Measurements from ENCODE around the gene SMPD3.

Gene SMPD3

GRCh38 chr16:68470461-68471150, 22.3 kb upstream of the SMPD3 start:
- FAIRE-seq: no peak

DNA sequence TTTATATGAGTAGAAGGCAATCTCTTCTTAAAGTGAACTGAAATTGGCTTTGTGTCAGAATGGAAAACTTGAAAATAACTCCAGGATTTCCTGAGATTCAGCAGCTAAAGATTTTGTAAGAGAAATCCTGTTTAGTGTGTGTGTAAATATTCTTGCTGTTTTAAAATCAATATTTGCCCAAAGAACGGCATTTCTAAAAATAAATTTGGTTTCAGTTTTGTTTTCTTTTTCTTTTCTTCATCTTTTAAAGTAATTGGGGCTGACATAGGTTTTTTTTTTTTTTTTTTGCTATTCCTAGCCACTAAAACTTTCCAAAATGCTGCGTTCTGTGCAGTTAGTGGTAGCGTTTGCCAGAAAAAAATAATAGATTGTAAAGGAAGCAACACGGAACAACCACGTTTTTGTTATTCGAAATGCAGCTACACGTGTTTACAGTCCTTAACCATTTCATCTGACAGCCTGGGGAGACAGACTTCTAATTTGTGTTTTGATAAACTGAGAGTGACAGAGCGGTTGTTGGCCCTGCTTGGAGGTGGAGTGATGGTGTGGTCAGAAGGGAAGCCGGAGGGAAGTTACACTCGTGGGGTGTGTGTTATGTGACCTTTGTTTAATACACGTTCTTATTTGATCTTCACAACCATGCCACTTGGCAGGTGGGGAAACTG, 21.6 kb upstream of the SMPD3 start:
- no peak for FAIRE-seq

DNA sequence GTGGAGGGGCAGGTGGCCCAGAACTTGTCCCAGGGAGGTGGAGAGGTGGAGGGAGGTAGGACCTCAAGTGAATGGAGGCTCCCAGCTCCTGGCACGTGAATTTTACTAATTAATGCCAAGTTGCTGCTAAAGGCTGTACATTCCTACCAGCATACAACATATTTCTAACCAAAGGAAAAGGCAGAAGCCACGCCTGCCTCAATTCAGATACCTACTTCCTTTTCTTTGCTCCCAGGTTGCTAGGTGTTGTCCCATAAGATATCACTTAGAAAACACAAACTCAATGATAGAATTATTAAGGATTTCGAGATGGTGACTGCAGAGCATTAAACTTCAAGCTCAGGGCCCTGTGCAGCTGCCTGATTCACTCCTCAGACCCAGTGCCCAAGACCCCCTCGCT, 20.5 kb upstream of the SMPD3 start:
- no peak for FAIRE-seq

DNA sequence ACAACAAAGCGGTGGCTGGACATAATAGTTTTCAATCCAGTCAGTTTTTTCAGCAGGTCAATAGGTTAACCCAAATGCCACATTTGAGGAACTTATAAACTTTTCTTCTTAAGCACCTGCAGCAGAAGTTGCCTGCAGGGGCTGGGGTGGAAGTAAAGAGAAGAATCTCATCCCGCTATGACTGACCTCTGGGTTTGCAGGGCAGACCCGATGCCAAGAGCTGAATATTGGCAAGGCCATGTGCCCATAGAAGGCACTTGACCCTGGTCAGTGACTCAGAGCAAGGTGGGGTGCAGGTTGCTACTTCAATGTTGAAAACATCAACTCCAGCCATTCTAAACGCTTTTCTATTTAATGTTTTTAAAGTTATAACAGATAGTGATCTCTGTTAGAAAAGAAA, 17.9 kb upstream of the SMPD3 start:
- no peak for FAIRE-seq

GRCh38 chr16:68463904-68464303, 15.6 kb upstream of the SMPD3 start:
- FAIRE-seq: no peak

DNA sequence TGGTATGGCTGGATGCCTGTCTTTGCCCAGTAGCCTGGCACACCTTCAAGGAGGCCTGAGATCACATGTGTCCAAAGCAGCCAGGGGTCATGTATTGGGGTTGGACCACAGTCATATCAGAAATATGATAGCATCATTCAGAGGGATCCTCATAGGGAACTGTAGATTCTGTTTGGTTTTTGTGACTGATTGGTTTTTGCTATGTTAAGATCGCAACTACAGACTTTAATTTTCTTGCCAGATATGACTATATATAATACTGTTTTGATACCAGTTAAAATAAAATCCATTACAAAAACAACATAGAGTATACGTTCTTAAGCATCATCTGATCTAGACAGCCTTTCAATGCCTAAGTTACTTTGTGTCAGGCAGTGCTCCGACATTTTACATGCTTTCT, 11.8 kb upstream of the SMPD3 start:
- FAIRE-seq: no peak

GRCh38 chr16:68459457-68459856, 11.1 kb upstream of the SMPD3 start:
- no peak for FAIRE-seq

DNA sequence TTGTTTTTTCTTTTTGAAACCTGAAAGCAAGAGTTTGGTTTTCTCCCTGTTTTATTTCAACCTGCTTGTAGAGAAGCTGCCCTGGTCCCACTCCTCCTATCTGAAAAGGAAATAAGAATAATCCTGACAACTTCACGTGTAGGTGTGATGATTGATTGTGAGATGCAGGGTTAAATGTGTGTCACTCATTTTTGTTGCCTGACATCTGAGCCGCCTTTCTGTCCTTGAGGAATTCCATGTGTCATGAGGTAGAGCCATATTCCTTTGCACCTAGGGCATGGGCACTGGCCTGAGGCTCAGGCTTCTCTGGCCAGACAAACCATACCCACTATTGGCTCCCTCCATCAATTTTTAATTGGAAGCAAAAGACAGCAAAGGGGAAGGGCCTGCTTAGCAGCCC, 10.2 kb upstream of the SMPD3 start:
- no peak for FAIRE-seq

DNA sequence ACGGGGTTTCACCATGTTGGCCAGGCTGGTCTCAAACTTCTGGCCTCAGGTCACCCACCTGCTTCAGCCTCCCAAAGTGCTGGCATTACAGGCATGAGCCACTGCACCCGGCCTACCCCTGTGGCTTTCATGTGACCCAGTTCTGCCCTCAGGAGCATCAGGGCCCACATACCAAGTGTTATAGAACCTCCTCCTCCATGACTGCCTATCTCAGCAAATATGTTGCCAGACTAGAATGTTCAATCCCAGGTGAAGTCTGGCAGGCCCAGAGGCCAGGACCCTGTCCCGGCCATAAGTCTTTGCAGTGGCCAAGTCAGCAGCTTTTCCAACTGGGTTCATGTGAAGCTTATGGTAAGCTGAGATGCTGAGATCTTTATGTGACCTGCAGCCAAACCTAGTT, 9.8 kb upstream of the SMPD3 start:
- no peak for FAIRE-seq

GRCh38 chr16:68455631-68456030, 7.3 kb upstream of the SMPD3 start:
- no peak for FAIRE-seq

DNA sequence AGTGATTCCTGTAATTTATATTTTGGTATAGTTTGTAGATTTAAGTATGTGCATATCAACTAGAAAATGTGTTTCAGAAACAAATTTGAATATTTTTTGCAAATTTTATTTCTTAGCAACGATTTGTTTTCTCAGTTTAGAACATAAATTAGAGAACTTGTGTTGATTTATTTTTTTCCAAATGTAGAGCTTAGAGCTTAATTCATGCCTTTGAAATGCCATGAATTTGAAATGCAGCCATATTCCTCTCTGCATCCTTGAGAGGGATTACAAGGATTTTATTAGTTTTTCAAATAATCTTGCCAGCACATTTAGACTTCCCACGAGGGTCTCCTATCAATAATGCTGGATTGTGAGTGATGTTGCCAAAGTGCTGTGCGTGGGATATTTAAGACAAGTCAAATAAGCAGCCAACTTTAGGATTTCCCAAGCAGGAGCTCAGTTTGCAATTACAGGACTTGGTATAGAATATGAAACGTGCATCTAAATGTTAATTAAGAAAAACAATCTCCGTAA, 6.7 kb upstream of the SMPD3 start:
- FAIRE-seq: no peak

GRCh38 chr16:68453816-68454215, 5.5 kb upstream of the SMPD3 start:
- FAIRE-seq: no peak

GRCh38 chr16:68452176-68452575, 3.9 kb upstream of the SMPD3 start:
- no peak for FAIRE-seq

GRCh38 chr16:68451676-68452075, 3.4 kb upstream of the SMPD3 start:
- FAIRE-seq: no peak

DNA sequence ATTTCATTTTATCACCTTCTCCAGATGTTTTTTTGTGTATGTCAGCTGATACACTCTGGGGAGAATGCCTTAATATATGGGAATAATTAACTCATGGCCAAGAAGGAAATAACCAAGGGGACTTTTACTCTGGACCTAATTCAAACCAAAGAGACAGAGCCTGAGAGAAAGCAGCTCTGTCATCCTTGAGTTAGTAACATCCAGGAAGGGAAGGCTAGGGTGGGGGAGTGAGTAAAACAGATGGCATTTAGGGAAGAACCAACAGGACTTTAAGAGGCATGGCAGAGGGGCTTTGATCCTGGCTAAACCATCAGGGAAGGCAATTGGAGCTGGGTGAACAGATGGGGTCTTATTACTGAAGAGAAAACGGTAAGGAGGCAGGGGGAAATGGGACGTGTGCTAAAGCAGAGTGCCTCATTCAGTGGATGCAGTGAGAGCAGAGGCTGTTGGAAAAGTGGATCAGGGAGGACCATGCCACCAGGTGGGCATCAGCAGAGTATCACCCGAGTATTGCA, 2.5 kb upstream of the SMPD3 start:
- no peak for FAIRE-seq

- no peak for FAIRE-seq
Measured at GRCh38 chr16:68447653-68448359, 502 bp downstream of the SMPD3 start.

DNA sequence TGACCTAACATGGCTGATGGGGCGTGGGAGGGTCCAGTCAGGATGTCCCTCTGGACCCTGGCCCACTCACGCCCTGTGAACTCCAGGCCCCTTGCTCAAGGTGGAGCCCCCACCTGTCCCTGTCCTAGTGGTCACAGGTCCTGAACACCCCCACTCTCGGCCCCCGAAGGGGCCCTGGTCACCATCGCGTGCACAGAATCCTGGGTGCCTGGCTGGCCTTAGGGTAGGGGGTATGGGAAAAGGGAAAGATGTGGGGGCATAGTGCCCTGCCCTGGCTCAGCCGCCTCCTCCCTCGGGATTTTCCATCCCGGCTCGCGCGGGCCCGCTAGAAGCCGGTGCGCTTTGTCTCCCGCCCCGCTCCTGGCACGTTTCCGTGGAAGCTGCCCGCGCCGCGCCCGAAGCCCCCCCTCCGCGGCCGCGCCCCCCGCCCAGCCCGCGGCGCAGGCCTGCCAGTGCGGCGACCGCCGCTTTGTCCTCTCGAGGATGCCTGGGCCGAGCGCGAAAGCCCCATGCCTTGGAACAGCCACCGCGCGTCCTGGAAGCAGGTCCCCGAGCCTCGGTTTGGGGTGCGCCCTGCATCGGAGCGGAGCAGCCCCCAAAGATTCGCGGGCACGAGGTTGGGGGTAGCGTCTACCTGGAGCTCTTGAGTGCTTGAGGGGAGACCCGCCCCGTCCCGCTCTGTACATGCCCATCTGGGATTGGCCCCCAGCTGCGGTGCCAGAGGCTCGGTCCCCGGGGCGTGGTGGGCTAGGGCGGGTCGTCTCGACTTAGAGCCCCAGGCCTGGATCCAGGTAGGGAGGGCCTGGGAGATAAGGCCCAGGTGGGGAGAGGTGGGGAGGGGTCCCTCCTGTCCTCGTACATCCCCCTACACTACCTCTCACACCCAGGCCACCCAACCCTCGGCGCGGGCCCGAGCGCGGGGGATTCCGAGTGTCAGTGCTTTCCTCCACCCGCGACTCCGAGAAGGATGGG, 1.3 kb downstream of the SMPD3 start:
- no peak for FAIRE-seq

DNA sequence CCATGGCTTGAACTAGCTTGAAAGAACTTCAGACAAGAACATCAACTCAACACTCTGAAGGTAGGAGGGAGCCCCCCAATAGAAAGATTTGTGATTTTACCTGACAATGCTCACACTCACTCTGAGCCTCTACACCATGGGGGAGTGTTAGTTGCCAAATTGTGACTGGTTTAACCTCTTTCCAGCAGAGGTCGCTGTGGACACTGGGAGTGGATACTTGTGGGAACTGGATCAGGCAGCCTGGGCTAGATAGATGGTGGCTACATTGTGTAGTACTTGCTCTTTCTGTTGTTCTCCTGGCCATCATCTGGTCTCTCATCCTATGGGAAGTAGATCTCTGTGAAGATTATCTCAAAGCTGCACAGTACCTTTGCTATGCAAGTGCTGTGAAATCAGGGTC, 2.9 kb downstream of the SMPD3 start:
- no peak for FAIRE-seq

DNA sequence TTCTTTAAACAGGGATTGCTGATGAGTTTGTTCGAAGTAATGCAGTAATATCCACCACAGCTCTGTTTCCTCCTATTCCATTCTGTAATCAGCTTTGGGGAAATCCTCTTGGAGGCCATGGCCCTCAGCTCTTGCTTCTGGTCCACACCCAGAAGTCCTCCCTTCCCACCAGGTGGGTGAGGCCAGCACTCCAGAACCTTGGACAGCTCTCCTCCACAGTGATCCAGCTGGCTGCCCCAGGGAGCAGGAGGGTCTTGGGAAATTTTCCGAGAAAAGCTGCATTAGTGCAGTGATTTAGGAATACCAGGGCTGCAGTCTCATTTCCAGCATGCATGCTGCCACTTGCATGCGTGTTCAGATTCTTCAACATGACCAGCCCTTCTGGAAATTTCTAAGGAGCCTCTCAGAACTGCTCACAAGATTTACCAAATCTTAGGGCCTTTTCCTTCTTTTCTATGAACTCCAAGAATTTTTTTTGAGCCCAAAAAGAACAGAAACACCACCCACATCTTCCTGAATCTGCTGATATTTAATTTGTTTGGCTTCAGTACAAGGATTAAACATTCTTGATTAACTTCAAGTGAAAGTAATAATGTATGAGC, 4.2 kb downstream of the SMPD3 start:
- no peak for FAIRE-seq

DNA sequence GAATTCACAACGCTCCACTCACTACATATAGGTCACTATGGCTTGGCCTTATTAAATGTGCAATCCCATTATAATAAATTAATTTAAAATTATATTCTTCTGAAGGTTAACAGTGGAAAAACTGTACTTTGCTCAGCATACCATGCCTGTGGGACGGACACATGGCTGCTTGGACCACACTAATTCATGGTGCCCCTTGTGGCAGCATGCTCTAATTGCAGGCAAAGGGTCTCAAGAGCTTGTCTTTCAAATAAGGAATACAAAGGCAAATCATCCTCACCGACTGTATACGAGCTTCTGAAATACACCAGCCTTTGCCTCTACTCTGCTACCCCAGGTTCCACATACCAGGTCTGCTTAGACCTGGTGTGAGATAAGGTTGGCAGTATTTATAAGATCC, 11.7 kb downstream of the SMPD3 start:
- FAIRE-seq: no peak

GRCh38 chr16:68434624-68435210, 13.6 kb downstream of the SMPD3 start:
- no peak for FAIRE-seq

GRCh38 chr16:68433316-68433715, 15.0 kb downstream of the SMPD3 start:
- no peak for FAIRE-seq

All from colon (tissue), 2 donors.